HEK293T (cell line): Measurements from ENCODE around the gene NEGR1.

Experiments
- CTCF ChIA-PET: fragments of 350-600 bp; formaldehyde crosslinking; extraction: SDS; loops from one replicate; lab custom pipeline; 2021; ENCODE audit warnings: antibody characterized with exemption, inconsistent platforms; lab: Yijun Ruan, JAX
- POLR2A ChIA-PET: fragments of 350-600 bp; formaldehyde crosslinking; extraction: SDS; loops from one replicate; lab custom pipeline; 2020; ENCODE audit warnings: antibody characterized with exemption, inconsistent platforms; lab: Yijun Ruan, JAX
- DNase-seq: peaks from one replicate; pipeline ENCODE4 v3.0.0; 2012; ENCODE audit warnings: mixed read lengths; ENCODE audit errors: extremely low spot score
- ARNT ChIP-seq: fragments of 450-650 bp; IDR thresholded peaks from 2 replicates; pipeline ENCODE4 v1.6.1; 2017; ENCODE audit warnings: mild to moderate bottlenecking
- BHLHE40 ChIP-seq: fragments of 450-650 bp; IDR thresholded peaks from 2 replicates; pipeline ENCODE4 v1.6.1; 2016; ENCODE audit warnings: mild to moderate bottlenecking, moderate library complexity, borderline replicate concordance
- CTBP1 ChIP-seq: fragments of 450-650 bp; IDR thresholded peaks from 2 replicates; pipeline ENCODE4 v1.6.1; 2016; ENCODE audit warnings: borderline replicate concordance
- ELF4 ChIP-seq: fragments of 450-650 bp; IDR thresholded peaks from 2 replicates; pipeline ENCODE4 v1.6.1; 2017; ENCODE audit warnings: antibody characterized with exemption
- FOXA1 ChIP-seq: fragments of 450-650 bp; IDR thresholded peaks from 2 replicates; pipeline ENCODE4 v1.6.1; 2016; ENCODE audit warnings: mild to moderate bottlenecking
- FOXK2 ChIP-seq: fragments of 450-650 bp; IDR thresholded peaks from 2 replicates; pipeline ENCODE4 v1.6.1; 2016; ENCODE audit warnings: mild to moderate bottlenecking
- FOXM1 ChIP-seq: fragments of 450-650 bp; IDR thresholded peaks from 2 replicates; pipeline ENCODE4 v1.6.1; 2017; ENCODE audit warnings: mild to moderate bottlenecking, borderline replicate concordance
- HDGF ChIP-seq: fragments of 450-650 bp; IDR thresholded peaks from 2 replicates; pipeline ENCODE4 v1.6.1; 2017; ENCODE audit warnings: antibody characterized with exemption, borderline replicate concordance
- L3MBTL2 ChIP-seq: fragments of 450-650 bp; conservative IDR thresholded peaks from 2 replicates; pipeline ENCODE4 v1.6.1; 2016; ENCODE audit warnings: mild to moderate bottlenecking
- LEF1 ChIP-seq: fragments of 450-650 bp; IDR thresholded peaks from 2 replicates; pipeline ENCODE4 v1.6.1; 2017; ENCODE audit warnings: mild to moderate bottlenecking, borderline replicate concordance
- NFRKB ChIP-seq: fragments of 450-650 bp; IDR thresholded peaks from 2 replicates; pipeline ENCODE4 v1.6.1; 2016; ENCODE audit warnings: mild to moderate bottlenecking, moderate library complexity
- SP1 ChIP-seq: fragments of 450-650 bp; IDR thresholded peaks from 2 replicates; pipeline ENCODE4 v1.6.1; 2017
- SUZ12 ChIP-seq: fragments of 450-650 bp; IDR thresholded peaks from 2 replicates; pipeline ENCODE4 v1.6.1; 2016; ENCODE audit warnings: mild to moderate bottlenecking
- TARDBP ChIP-seq: fragments of 450-650 bp; IDR thresholded peaks from 2 replicates; pipeline ENCODE4 v1.6.1; 2016
- ZNF384 ChIP-seq: fragments of 450-650 bp; IDR thresholded peaks from 2 replicates; pipeline ENCODE4 v1.6.1; 2016
- TF ChIP-seq, protein P1 (sequence below): fragments of 450-650 bp; IDR thresholded peaks from 2 replicates; pipeline ENCODE4 v1.6.1; 2016

Gene NEGR1

DNA sequence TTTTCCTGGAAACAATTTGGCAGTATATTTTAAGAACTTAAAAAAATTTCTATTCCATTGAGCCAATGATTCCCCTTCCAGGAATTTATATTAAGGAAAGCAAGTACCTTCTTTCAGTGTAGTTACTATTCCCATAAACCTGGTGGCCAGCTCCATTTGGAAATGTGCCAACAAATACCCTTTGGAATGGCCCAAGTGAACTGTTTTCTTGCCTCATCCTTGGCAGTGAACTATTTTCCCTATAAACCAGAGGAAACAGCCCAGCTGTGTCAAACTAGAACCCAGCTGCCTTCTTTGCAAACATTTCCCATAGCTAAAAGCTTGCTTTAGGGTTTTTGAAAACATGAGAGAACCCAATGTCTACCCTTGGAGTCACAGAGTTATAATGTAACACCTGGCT is 496.9 kb downstream of the NEGR1 start:
- CTCF ChIA-PET: no interaction called here
- DNase-seq: no peak
- POLR2A ChIA-PET: no interaction called here
- TF ChIP-seq L3MBTL2: no peak

DNA sequence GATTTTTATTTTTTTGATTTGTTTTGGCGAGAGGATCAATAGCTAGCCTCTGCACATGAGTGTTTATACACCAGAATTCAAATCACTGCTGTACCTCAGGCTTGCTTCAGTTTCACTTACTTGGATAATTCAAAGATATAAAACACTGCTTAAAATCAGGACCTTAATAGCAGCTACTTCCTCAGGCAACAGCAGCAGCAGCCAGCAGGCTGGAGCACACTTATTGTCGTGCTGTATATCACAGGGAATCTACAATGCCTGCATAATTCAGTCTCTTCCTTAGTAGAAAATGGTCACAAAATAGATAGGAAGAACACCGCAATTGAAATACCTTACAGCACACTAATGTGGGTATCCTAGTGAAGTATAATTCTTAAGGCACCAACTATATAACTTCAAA is 497.3 kb downstream of the NEGR1 start:
- CTCF ChIA-PET: no interaction called here
- DNase-seq: no peak
- TF ChIP-seq HDGF (no peak), LEF1 (no peak), ZNF384 (no peak), ELF4 (no peak), FOXK2 (no peak), NFRKB (no peak), SUZ12 (no peak), TARDBP (no peak), BHLHE40 (no peak), L3MBTL2 (no peak), FOXM1 (no peak), FOXA1 (no peak), ARNT (no peak), CTBP1 (no peak), SP1 (no peak)
- TF ChIP-seq, protein P1, sequence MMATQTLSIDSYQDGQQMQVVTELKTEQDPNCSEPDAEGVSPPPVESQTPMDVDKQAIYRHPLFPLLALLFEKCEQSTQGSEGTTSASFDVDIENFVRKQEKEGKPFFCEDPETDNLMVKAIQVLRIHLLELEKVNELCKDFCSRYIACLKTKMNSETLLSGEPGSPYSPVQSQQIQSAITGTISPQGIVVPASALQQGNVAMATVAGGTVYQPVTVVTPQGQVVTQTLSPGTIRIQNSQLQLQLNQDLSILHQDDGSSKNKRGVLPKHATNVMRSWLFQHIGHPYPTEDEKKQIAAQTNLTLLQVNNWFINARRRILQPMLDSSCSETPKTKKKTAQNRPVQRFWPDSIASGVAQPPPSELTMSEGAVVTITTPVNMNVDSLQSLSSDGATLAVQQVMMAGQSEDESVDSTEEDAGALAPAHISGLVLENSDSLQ: no peak
- POLR2A ChIA-PET: no interaction called here

DNA sequence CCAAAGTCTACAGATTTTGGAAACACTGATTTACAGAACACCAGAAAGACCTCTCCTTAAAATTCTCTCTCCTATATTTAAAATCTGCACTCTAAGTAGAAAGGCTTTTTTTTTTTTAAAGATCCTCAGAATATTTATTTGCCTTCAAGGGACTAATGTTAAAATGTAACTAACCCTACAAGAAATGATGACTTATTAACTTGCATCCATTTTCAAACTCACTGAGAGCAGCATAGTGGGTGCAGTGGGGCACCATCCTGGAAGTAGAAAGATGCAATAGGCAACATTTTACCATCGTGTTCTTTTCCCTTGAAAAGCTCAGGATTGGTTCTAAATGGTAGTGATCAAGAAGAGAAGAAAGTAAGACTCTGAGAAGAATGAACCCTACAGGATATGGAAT is 498.1 kb downstream of the NEGR1 start:
- POLR2A ChIA-PET: no interaction called here
- CTCF ChIA-PET: interaction anchor here (0.5 kb wide), 1 partner anchor 25 kb away, joined by 3 read pairs; no protein-coding TSS in a partner anchor
- TF ChIP-seq NFRKB (no peak), HDGF (no peak), ELF4 (no peak), SUZ12 (no peak), FOXK2 (no peak), TARDBP (no peak), ZNF384 (no peak), FOXA1 (no peak), CTBP1 (no peak)
- TF ChIP-seq, protein P1: no peak
- DNase-seq: no peak

DNA sequence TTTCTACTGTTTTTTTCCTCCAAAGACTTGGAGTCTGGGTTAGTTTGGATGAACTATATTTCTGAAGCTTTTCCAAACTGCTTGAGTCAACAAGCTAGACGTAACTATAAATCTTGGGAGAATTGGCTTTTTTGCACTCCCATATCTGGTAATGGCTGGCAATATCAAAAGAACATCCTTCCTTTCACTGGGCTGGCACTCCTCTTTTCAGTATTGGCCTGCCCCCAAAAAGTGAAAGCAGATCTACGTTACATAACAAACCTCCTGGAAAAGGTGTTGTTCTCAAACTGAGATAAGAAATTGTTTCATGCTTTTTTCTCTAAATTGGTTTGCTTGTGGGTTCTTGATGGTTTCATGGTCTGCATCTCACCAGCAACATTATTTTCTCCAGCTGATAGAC is 499.3 kb downstream of the NEGR1 start:
- ChIA-PET CTCF (no interaction called here), POLR2A (no interaction called here)
- DNase-seq: no peak
- TF ChIP-seq FOXA1 (no peak), ELF4 (no peak), LEF1 (no peak), BHLHE40 (no peak), SP1 (no peak), FOXM1 (no peak), TARDBP (no peak), HDGF (no peak), L3MBTL2 (no peak)
- TF ChIP-seq, protein P1: no peak

DNA sequence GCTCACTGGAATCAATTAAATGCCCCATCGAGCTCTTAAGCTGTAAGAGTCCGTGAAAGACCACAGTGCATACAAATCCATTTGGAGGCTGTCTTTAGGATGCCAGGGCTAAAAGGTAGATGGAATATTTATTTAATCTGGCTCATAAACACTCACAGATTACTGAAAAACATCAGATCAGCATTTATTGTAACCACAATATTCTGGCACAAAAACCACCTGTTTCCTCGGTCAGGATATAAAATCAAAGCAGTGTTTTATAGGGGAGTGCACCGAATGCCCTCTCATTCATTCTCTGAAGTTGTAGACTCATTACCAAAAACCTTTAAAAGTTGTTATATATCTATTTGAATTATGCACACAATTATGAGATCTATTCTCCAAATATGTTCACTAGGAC is 500.9 kb downstream of the NEGR1 start:
- no peak for DNase-seq
- POLR2A ChIA-PET: no interaction called here
- no peak for TF ChIP-seq SP1
- no peak for TF ChIP-seq ARNT
- no peak for TF ChIP-seq BHLHE40
- TF ChIP-seq HDGF: no peak
- no peak for TF ChIP-seq CTBP1
- TF ChIP-seq SUZ12: no peak
- TF ChIP-seq TARDBP: no peak
- no peak for TF ChIP-seq ZNF384
- no peak for TF ChIP-seq FOXM1
- CTCF ChIA-PET: no interaction called here

DNA sequence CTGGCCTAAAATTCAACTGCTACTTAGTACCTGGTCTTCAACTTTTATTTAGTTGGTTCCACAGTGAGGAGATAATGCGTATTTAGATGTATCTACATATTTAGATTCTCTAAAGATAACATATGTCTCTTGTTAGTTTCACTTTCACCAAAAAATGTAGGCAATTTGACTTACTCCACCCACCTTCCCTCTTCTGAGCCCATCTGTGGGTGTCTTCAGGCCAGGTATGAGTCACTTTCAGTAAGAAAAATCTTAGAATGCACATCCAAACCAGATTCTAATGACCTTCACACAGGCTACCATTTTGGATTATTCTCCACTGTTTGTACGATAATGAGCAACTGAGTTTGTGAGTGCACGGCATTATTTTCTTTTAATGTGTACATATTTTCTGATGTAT is 501.7 kb downstream of the NEGR1 start:
- DNase-seq: no peak
- TF ChIP-seq CTBP1: no peak
- no peak for TF ChIP-seq FOXK2
- no peak for TF ChIP-seq SUZ12
- TF ChIP-seq ELF4: no peak
- no peak for TF ChIP-seq BHLHE40
- no peak for TF ChIP-seq FOXA1
- no peak for TF ChIP-seq L3MBTL2
- no peak for TF ChIP-seq ARNT
- ChIA-PET POLR2A (no interaction called here), CTCF (no interaction called here)

DNA sequence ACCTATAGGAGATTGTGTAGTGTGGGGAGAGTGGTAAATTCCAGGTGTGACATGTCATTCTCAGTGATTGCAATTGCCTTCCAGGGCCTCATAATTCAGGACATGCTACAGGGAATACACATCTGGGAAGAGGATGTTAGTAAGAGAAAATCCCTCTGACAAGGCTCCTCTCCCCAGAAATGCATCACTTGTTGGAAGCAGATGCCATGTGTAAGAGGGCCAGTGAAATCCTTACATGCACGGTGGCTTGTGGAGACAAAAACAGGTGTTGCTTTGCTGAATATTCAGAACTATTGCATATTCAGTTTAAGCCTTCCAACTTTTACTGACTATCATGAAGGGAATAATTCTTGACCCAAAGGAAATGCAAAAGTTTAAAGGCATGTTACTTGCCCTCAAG is 503.4 kb downstream of the NEGR1 start:
- no peak for DNase-seq
- CTCF ChIA-PET: no interaction called here

More for the DNA sequence above, 503.4 kb downstream of the NEGR1 start:
- TF ChIP-seq FOXM1: no peak
- no peak for TF ChIP-seq FOXA1
- no peak for TF ChIP-seq SP1
- no peak for TF ChIP-seq TARDBP
- TF ChIP-seq HDGF: no peak
- POLR2A ChIA-PET: no interaction called here
